SK-N-SH treated with all-trans-retinoic acid at 6 μM for 48 hours (cell line): ENCODE results near the gene BICDL1.

Source experiments
- GLIS3 ChIP-seq: fragments of 250-450 bp; sonication (Bioruptor Pico); IDR thresholded peaks from 2 replicates; pipeline ENCODE4 v1.5.0; 2020; ENCODE audit warnings: mild to moderate bottlenecking, moderate library complexity
- ISL1 ChIP-seq: fragments of 250-450 bp; sonication (Bioruptor Pico); IDR thresholded peaks from 2 replicates; pipeline ENCODE4 v2.1.2; 2022; ENCODE audit warnings: mild to moderate bottlenecking, moderate library complexity
- OSR1 ChIP-seq: fragments of 250-450 bp; sonication (Bioruptor Pico); IDR thresholded peaks from 2 replicates; pipeline ENCODE4 v1.8.0; 2022; ENCODE audit warnings: moderate library complexity, mild to moderate bottlenecking, inconsistent platforms
- PPARA ChIP-seq: fragments of 250-450 bp; sonication (Bioruptor Pico); IDR thresholded peaks from 2 replicates; pipeline ENCODE4 v1.5.0; 2020; ENCODE audit warnings: mild to moderate bottlenecking, borderline replicate concordance
- SNAI2 ChIP-seq: fragments of 250-450 bp; sonication (Bioruptor Pico); IDR thresholded peaks from 2 replicates; pipeline ENCODE4 v1.5.0; 2020; ENCODE audit warnings: mild to moderate bottlenecking, moderate library complexity
- TCF4 ChIP-seq: fragments of 250-450 bp; sonication (Bioruptor Pico); IDR thresholded peaks from 2 replicates; pipeline ENCODE4 v1.8.0; 2021; ENCODE audit warnings: mild to moderate bottlenecking, moderate library complexity, borderline replicate concordance
- ZNF565 ChIP-seq: fragments of 450-650 bp; formaldehyde crosslinking; conservative IDR thresholded peaks from 2 replicates; pipeline ENCODE4 v1.5.0; 2020; ENCODE audit warnings: low read depth, mild to moderate bottlenecking, moderate library complexity
- TF ChIP-seq, protein P1 (sequence below): fragments of 250-450 bp; sonication (Bioruptor Pico); IDR thresholded peaks from 2 replicates; pipeline ENCODE4 v1.8.0; 2021; ENCODE audit warnings: low read depth, mild to moderate bottlenecking, moderate library complexity, borderline replicate concordance

DNA sequence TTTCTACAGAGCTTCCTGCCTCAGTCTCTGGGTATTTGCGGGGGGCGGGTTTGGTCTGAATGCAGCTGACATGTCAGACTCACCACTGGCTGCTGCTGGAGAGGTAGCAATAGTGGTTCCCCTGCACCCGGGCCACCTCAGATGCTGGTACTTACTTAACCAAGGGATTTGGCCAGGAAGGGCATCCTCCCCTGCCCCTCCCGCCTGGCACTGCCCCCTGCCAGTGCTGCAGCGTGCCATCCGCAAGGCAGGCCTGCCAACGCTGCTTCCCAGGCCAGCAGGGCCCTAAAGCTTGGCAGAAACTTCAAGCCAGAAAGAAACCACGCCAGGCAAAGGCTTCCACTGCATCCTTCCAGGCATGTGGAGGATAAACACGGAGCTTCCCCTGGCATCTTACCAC lies 105.4 kb downstream of the BICDL1 start:
- no peak for TF ChIP-seq GLIS3 (CRISPR knock-in tag)
- no peak for TF ChIP-seq OSR1 (CRISPR knock-in tag)
- no peak for TF ChIP-seq ISL1 (CRISPR knock-in tag)
- TF ChIP-seq TCF4 (CRISPR knock-in tag): no peak
- no peak for TF ChIP-seq PPARA (CRISPR knock-in tag)
- TF ChIP-seq ZNF565: no peak
- TF ChIP-seq, protein P1, sequence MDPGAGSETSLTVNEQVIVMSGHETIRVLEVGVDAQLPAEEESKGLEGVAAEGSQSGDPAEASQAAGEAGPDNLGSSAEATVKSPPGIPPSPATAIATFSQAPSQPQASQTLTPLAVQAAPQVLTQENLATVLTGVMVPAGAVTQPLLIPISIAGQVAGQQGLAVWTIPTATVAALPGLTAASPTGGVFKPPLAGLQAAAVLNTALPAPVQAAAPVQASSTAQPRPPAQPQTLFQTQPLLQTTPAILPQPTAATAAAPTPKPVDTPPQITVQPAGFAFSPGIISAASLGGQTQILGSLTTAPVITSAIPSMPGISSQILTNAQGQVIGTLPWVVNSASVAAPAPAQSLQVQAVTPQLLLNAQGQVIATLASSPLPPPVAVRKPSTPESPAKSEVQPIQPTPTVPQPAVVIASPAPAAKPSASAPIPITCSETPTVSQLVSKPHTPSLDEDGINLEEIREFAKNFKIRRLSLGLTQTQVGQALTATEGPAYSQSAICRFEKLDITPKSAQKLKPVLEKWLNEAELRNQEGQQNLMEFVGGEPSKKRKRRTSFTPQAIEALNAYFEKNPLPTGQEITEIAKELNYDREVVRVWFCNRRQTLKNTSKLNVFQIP: no peak
- TF ChIP-seq SNAI2 (CRISPR knock-in tag): no peak
